Measurements from ENCODE around the gene PRKG1. TPM values are rescaled to one million over a fixed set of nuclear protein-coding genes. Genes with fewer than 3 reads are reported as not detected.

PRKG1 gene
- total RNA-seq, 4 donors from 2014 or later: 17.1 to 36.4 (median 25.8) TPM

- DNase-seq (ENCODE audit: low spot score): no peak
- peak; percentile 50 for ATAC-seq (ENCODE audit: low FRiP score)
- TF ChIP-seq, protein P1, sequence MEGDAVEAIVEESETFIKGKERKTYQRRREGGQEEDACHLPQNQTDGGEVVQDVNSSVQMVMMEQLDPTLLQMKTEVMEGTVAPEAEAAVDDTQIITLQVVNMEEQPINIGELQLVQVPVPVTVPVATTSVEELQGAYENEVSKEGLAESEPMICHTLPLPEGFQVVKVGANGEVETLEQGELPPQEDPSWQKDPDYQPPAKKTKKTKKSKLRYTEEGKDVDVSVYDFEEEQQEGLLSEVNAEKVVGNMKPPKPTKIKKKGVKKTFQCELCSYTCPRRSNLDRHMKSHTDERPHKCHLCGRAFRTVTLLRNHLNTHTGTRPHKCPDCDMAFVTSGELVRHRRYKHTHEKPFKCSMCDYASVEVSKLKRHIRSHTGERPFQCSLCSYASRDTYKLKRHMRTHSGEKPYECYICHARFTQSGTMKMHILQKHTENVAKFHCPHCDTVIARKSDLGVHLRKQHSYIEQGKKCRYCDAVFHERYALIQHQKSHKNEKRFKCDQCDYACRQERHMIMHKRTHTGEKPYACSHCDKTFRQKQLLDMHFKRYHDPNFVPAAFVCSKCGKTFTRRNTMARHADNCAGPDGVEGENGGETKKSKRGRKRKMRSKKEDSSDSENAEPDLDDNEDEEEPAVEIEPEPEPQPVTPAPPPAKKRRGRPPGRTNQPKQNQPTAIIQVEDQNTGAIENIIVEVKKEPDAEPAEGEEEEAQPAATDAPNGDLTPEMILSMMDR (IDR thresholded peaks at IDR 0.05): no peak
Observed at GRCh38 chr10:51367127-51367526, 292.8 kb downstream of the PRKG1 start.

DNA sequence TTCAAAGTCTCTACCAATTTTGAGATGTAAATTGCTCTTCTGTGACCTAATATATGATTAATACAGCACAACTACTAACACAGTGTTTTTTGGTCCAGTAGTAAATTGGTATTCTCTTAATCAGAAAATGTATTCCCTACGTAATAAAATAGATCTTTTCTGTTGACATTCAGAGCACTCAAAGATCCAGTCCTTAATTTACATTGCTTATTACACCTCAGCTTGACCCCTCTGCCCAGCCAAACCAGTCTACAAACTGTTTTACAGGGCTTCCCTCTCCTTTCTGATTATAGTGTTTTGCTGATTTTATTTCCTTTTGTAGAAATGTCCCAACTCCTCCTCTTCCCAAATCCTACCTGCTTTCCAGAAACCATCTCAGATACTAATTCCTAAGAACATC is 293.4 kb downstream of the PRKG1 start:
- DNase-seq (ENCODE audit: low spot score) (no peak), ATAC-seq (ENCODE audit: low FRiP score) (no peak)
- TF ChIP-seq, protein P1 (IDR thresholded peaks at IDR 0.05): no peak

DNA sequence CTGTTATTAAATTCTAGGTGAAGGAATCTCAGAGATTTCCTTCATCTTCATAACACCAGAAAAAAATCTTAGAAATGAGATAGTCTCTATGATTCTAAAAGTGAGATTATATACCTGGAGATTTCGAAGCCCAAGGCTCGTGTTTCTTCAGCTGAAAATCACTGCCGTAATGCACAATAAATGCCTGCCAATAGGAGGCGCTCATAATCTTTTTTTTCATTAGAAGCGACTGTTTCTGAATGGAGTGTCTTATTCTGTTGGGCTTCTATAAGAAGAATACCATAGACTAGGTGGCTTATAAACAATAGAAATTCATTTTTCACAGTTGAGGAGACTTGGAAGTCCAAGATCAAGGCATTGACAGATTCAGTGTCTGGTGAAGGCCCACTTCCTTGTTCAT is 294.7 kb downstream of the PRKG1 start:
- TF ChIP-seq, protein P1 (IDR thresholded peaks at IDR 0.05): no peak
- DNase-seq (ENCODE audit: low spot score): no peak
- no peak for ATAC-seq (ENCODE audit: low FRiP score)

- ATAC-seq (ENCODE audit: low FRiP score): no peak
- no peak for DNase-seq (ENCODE audit: low spot score)
- TF ChIP-seq, protein P1 (IDR thresholded peaks at IDR 0.05): no peak
Observed at GRCh38 chr10:51369903-51370302, 295.6 kb downstream of the PRKG1 start.

DNA sequence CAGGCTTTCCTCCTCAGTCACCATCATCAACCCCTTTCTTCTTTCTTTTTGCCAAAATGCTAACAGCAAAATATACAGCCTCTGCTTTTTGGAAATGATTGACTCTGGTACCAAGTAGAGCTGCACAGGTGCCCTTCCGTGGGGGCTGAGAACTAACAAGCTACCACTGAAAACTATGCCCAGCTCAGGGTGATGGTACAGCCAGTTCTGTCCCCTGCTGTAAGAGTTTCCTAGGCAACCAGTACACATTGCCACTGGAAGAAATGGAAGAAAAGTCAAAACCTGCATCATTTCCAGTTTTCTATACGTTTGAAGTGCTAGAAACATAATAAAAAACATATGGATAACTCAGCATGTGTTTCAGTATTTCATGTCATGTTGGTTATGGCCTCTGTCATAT is 297.5 kb downstream of the PRKG1 start:
- TF ChIP-seq, protein P1 (IDR thresholded peaks at IDR 0.05): no peak
- DNase-seq (ENCODE audit: low spot score) (no peak), ATAC-seq (ENCODE audit: low FRiP score) (no peak)

DNA sequence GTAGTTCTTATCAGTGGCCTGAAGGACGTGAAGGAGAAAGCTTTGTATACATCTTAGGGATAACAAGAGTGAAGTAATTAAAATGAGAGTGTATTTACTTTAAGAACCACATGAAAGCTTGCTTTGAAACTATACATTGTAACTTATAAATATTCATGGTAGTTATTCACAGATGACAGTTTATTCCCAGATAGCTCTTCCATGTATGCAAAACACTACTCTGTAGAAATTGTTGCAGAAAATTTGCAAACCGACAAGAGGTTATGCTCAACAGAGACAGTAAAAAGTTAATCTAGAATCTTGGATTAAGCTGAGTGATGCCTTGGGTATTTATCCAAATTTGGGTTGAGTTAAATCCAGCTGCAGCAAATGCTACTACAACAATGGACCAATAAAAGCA is 301.5 kb downstream of the PRKG1 start:
- DNase-seq (ENCODE audit: low spot score) (no peak), ATAC-seq (ENCODE audit: low FRiP score) (no peak)
- TF ChIP-seq, protein P1 (IDR thresholded peaks at IDR 0.05): no peak

DNA sequence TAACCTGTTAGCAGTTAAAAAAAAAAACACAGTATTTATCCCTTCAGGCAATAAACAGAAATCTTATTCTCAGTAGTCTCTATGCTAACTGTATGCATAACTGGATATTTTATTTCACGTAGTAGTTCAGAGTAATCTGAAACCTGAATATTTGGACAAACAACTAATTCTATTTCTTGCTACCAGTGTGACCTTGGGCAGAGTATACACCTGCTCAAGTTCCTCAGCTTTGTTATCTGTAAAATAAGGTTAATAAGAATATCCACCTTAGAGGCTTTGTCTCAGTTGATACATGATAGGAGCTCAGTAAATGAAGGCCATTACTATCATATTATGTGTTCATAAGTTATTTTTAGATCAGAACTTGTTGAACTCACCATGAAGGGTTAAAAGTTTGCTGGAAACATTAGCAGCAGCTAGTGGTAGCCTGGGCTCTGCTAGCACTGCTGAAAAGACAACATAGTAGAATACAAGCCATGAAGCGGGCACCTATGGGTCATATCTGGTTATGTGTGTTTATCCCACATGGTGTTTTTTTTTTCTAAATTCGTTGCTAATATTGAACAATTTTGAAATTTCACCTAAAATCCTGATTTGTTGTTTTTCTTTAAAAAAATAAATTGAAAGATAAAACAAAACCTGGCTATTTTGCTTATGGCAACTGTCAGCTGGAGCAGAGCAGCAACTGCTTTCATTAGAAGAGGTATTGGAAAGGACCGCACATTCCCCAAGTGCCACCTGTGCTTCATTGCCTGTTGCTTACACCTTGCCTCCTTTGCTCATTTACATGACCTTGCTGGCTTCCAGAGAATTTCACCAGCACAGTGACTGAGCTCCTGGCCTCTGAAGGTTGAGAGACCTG is 303.0 kb downstream of the PRKG1 start:
- ATAC-seq (ENCODE audit: low FRiP score) (no peak), DNase-seq (ENCODE audit: low spot score) (no peak)
- TF ChIP-seq, protein P1 (IDR thresholded peaks at IDR 0.05): no peak

All from omental fat pad (tissue), 4 donors.